ENCODE data around the gene C9orf152. TPM values are rescaled to one million over a fixed set of nuclear protein-coding genes. Genes with fewer than 3 reads are reported as not detected.

C9orf152 gene
- total RNA-seq, 1 experiment from 2014 or later = 1.7 TPM

GRCh38 chr9:110186254-110186653 is 21.7 kb downstream of the C9orf152 start:
- CTCF ChIA-PET = interaction anchor here (0.6 to 1.1 kb wide), 3 partner anchors 14 to 1292 kb away, joined by 3 to 4 read pairs (median 3); no protein-coding TSS in a partner anchor
- intact Hi-C loops (cut with micrococcal nuclease; ENCODE audit: unreplicated experiment) = loop anchor here (10.0 kb wide), 1 partner anchor 159 kb away; no protein-coding TSS in a partner anchor
- no peak overlapping the region for H3K4me3 Mint-ChIP-seq (ENCODE audit: low read depth, unreplicated experiment)
- H3K4me1 Mint-ChIP-seq (ENCODE audit: low read depth, unreplicated experiment) = peaks cover 2% of the 10 kb centered on the region
- no peak overlapping the region for H3K27ac Mint-ChIP-seq (ENCODE audit: unreplicated experiment)
- H3K27me3 Mint-ChIP-seq (ENCODE audit: unreplicated experiment) = no peaks in the 10 kb centered on the region
- no peak for DNase-seq
- H3K9me3 Mint-ChIP-seq (ENCODE audit: low read depth, unreplicated experiment) = no peaks in the 10 kb centered on the region
- no TSS peak for BruUV-seq (replicated peaks)
- peaks cover 4% of the 10 kb centered on the region for H3K36me3 Mint-ChIP-seq (ENCODE audit: insufficient read depth, unreplicated experiment)
- no peak for TF ChIP-seq CTCF (IDR thresholded peaks at IDR 0.05; ENCODE audit: unreplicated experiment)

- no peak for DNase-seq
- no TSS peak for BruUV-seq (replicated peaks)
- no peak overlapping the region for H3K4me3 Mint-ChIP-seq (ENCODE audit: low read depth, unreplicated experiment)
- H3K27ac Mint-ChIP-seq (ENCODE audit: unreplicated experiment) = no peak overlapping the region
- H3K9me3 Mint-ChIP-seq (ENCODE audit: low read depth, unreplicated experiment) = no peaks in the 10 kb centered on the region
- intact Hi-C loops (cut with micrococcal nuclease; ENCODE audit: unreplicated experiment) = loop anchor here (10.0 kb wide), 1 partner anchor 159 kb away; no protein-coding TSS in a partner anchor
- H3K36me3 Mint-ChIP-seq (ENCODE audit: insufficient read depth, unreplicated experiment) = peaks cover 4% of the 10 kb centered on the region
- peaks cover 6% of the 10 kb centered on the region for H3K4me1 Mint-ChIP-seq (ENCODE audit: low read depth, unreplicated experiment)
- H3K27me3 Mint-ChIP-seq (ENCODE audit: unreplicated experiment) = no peaks in the 10 kb centered on the region
- CTCF ChIA-PET = interaction anchor here (1.0 to 1.1 kb wide), 2 partner anchors 14 to 28 kb away, joined by 3 read pairs; no protein-coding TSS in a partner anchor
- TF ChIP-seq CTCF (IDR thresholded peaks at IDR 0.05; ENCODE audit: unreplicated experiment) = no peak
Observed at GRCh38 chr9:110185806-110186205, 22.2 kb downstream of the C9orf152 start.

GRCh38 chr9:110183208-110184145 is 24.5 kb downstream of the C9orf152 start:
- no TSS peak for BruUV-seq (replicated peaks)

More at GRCh38 chr9:110183208-110184145, 24.5 kb downstream of the C9orf152 start:
- DNase-seq = peak; percentile 71
- TF ChIP-seq CTCF (IDR thresholded peaks at IDR 0.05; ENCODE audit: unreplicated experiment) = peak; percentile 69
- intact Hi-C loops (cut with micrococcal nuclease; ENCODE audit: unreplicated experiment) = loop anchor here (1.0 to 10.0 kb wide), 3 partner anchors 34 to 439 kb away; no protein-coding TSS in a partner anchor
- no peaks in the 10 kb centered on the region for H3K9me3 Mint-ChIP-seq (ENCODE audit: low read depth, unreplicated experiment)
- CTCF ChIA-PET = interaction anchor here (0.7 to 1.6 kb wide), 9 partner anchors 11 to 1177 kb away, joined by 3 to 11 read pairs (median 4); no protein-coding TSS in a partner anchor
- no peaks in the 10 kb centered on the region for H3K27me3 Mint-ChIP-seq (ENCODE audit: unreplicated experiment)
- no peak overlapping the region for H3K27ac Mint-ChIP-seq (ENCODE audit: unreplicated experiment)
- H3K4me3 Mint-ChIP-seq (ENCODE audit: low read depth, unreplicated experiment) = no peak overlapping the region
- H3K4me1 Mint-ChIP-seq (ENCODE audit: low read depth, unreplicated experiment) = peaks cover 14% of the 10 kb centered on the region
- peaks cover 4% of the 10 kb centered on the region for H3K36me3 Mint-ChIP-seq (ENCODE audit: insufficient read depth, unreplicated experiment)
